Measurements from ENCODE around the gene ZP1. TPM values are rescaled to one million over a fixed set of nuclear protein-coding genes. Genes with fewer than 3 reads are reported as not detected.
A peak's percentile ranks its signal among the peaks of the same experiment; 100 is the strongest.

The ZP1 gene
- total RNA-seq, 1 donor from 2014 or later, result not detected

DNA sequence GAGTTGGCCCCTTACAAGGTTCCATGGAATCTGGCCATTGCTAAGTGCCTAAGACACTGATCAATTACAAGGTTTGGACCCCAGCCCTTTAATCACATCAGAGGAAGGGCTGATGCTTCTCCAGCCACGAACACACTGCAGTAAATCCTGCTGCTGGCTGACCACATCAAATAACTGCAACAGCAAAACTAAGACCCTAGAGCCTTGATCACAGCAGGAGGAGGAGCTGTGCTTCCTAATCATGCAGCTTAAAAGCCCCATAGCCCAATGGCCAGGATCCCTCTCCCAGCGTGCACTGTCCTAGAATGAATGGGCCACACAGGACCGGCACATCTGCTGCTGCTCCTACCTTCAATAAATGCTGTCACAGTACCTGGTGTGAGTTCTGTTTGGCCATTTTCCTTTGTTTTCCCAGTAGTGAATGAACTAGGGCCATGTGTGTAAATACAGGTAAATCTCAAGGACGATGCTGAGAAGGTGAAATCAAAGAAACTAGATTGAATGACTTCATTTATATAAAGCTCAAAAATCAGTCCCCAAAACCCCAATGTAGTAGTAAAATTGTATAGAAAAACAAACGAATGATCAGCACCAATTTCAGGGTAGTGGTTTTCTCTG, 12.7 kb downstream of the ZP1 start:
- no peaks in the 10 kb centered on the region for H3K27me3 ChIP-seq (ENCODE audit: control insufficient read depth, insufficient read depth, low read length)
- TF ChIP-seq CTCF (IDR thresholded peaks at IDR 0.05; ENCODE audit: insufficient read depth, low read length, poor library complexity, severe bottlenecking), result no peak
- no peak overlapping the region for H3K4me3 ChIP-seq (ENCODE audit: low read depth, low read length)
- DNase-seq (ENCODE audit: low read depth), result no peak
- no peaks in the 10 kb centered on the region for H3K36me3 ChIP-seq (ENCODE audit: control insufficient read depth, insufficient read depth, low read length)

DNA sequence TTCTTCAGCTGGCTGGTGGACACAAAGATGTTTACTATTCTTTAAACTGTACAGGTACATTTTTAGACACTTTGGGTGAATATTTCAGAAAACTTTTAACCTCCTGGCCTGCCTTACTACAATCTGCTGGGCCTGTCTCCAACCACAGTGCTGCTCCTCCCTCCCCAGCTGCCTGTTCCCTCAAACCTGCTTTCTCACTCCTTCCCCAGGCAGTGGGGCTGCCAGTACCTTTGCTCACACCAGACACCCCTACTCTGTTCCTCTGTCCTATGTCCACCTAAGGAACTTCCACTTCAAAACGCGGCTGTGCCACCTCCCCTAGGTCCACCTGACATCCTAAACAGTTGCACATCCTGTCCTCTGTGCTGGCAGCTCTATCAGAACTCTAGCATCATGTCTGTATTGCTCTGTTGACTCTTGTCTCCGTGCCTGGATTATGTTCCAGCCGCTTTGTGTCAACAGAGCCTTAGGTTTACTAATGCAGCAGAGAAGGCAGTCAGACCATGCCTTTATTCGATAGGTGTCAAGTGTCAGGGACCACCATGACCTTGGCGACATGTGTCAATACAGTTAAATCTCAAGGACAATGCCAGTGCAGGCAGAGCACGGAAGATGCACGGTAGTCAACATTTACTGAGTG, 13.4 kb downstream of the ZP1 start:
- no peak for DNase-seq (ENCODE audit: low read depth)
- Histone ChIP-seq H3K36me3 (ENCODE audit: control insufficient read depth, insufficient read depth, low read length) (no peaks in the 10 kb centered on the region), H3K4me3 (ENCODE audit: low read depth, low read length) (no peak overlapping the region), H3K27me3 (ENCODE audit: control insufficient read depth, insufficient read depth, low read length) (no peaks in the 10 kb centered on the region)
- no peak for TF ChIP-seq CTCF (IDR thresholded peaks at IDR 0.05; ENCODE audit: insufficient read depth, low read length, poor library complexity, severe bottlenecking)

DNA sequence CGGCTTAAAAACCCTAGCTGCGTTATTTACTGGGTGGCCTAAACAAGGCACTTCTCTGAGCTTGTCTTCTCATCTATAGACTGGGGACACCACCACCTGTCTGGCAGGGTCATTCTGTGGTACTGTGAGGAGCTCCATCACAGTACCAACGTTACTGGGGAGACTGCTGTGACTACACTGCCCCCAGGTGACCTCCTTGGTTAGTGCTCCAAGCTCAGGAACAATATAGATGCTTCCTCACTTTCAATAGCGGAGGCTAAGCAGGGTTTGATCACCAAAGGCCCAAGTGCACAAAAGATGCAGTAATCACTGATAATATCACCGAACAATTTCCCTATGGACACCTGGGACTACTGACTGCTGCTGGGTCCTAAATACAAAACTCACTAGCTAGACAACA, 20.2 kb downstream of the ZP1 start:
- Histone ChIP-seq H3K36me3 (ENCODE audit: control insufficient read depth, insufficient read depth, low read length) (no peaks in the 10 kb centered on the region), H3K27me3 (ENCODE audit: control insufficient read depth, insufficient read depth, low read length) (no peaks in the 10 kb centered on the region), H3K4me3 (ENCODE audit: low read depth, low read length) (no peak overlapping the region)
- TF ChIP-seq CTCF (IDR thresholded peaks at IDR 0.05; ENCODE audit: insufficient read depth, low read length, poor library complexity, severe bottlenecking), result peak; percentile 60
- DNase-seq (ENCODE audit: low read depth), result no peak

DNA sequence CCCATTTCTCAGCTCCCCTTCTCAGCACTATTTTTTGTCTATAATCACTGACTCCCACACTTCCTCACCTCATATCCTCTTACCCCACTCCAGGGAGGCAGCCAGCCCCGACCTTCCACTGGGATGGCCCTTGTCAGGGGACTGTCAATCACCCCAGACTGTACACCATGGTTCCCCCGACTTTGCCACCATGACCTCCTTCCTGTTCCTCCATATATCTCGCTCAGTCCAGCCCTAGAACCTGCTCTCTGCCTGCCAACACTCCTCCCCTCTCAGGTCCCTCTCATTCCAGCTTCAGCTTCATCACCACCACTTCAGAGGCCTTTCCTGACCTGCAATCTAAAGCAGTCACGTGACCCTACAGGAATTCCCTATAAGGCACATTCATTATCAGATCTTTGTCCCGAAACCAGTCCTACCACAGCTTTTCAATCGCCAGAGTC, 22.5 kb downstream of the ZP1 start:
- no peak for TF ChIP-seq CTCF (IDR thresholded peaks at IDR 0.05; ENCODE audit: insufficient read depth, low read length, poor library complexity, severe bottlenecking)
- H3K36me3 ChIP-seq (ENCODE audit: control insufficient read depth, insufficient read depth, low read length), result no peaks in the 10 kb centered on the region
- H3K27me3 ChIP-seq (ENCODE audit: control insufficient read depth, insufficient read depth, low read length), result no peaks in the 10 kb centered on the region
- DNase-seq (ENCODE audit: low read depth), result no peak
- H3K4me3 ChIP-seq (ENCODE audit: low read depth, low read length), result no peak overlapping the region

DNA sequence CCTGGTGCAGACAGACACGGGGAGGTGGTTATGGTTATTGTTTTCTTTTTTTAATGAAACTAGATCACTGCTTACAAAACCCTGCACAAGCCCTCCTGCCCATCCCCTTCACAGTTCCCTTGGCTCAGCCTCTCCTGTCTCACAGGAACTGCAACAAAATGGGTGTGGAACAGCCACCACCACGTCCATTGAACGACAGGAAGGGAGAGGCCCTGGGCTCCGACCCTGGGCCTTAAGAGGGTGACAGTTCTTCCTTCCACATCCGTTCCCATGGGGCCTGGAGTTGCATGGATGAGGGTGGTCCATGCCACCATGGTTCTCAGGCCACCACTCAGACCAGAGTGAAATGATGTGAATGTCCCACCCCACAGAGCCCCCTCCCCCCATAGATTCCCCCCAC, 23.4 kb downstream of the ZP1 start:
- no peak for TF ChIP-seq CTCF (IDR thresholded peaks at IDR 0.05; ENCODE audit: insufficient read depth, low read length, poor library complexity, severe bottlenecking)
- Histone ChIP-seq H3K4me3 (ENCODE audit: low read depth, low read length) (no peak overlapping the region), H3K27me3 (ENCODE audit: control insufficient read depth, insufficient read depth, low read length) (no peaks in the 10 kb centered on the region), H3K36me3 (ENCODE audit: control insufficient read depth, insufficient read depth, low read length) (no peaks in the 10 kb centered on the region)
- DNase-seq (ENCODE audit: low read depth), result no peak
